Dendritic cell treated with granulocyte-macrophage colony-stimulating factor and Interleukin-4, amounts not matched to agents 40 ng/mL and 50 ng/mL, for 4 days (primary cell): ENCODE results near the gene DYNC1I1.

Experiments used
- H3K27ac Mint-ChIP-seq: one replicate; pipeline ENCODE4 v1.8.0; 2022; ENCODE audit warnings: mild to moderate bottlenecking, mixed read lengths
- H3K27me3 Mint-ChIP-seq: one replicate; pipeline ENCODE4 v1.8.0; 2022; ENCODE audit warnings: mild to moderate bottlenecking, mixed read lengths
- H3K36me3 Mint-ChIP-seq: one replicate; pipeline ENCODE4 v1.8.0; 2022; ENCODE audit warnings: low read depth, mixed read lengths
- H3K4me1 Mint-ChIP-seq: one replicate; pipeline ENCODE4 v1.8.0; 2022; ENCODE audit warnings: low read depth, mixed read lengths
- H3K4me3 Mint-ChIP-seq: one replicate; pipeline ENCODE4 v1.8.0; 2022; ENCODE audit warnings: mild to moderate bottlenecking, moderate library complexity, mixed read lengths
- H3K9me3 Mint-ChIP-seq: one replicate; pipeline ENCODE4 v1.8.0; 2022; ENCODE audit warnings: mixed read lengths
- intact Hi-C: fragments of 100-400 bp; cut with micrococcal nuclease; formaldehyde crosslinking; loops from one replicate; pipeline ENCODE4 v1.15.0; 2022

The DYNC1I1 gene

DNA sequence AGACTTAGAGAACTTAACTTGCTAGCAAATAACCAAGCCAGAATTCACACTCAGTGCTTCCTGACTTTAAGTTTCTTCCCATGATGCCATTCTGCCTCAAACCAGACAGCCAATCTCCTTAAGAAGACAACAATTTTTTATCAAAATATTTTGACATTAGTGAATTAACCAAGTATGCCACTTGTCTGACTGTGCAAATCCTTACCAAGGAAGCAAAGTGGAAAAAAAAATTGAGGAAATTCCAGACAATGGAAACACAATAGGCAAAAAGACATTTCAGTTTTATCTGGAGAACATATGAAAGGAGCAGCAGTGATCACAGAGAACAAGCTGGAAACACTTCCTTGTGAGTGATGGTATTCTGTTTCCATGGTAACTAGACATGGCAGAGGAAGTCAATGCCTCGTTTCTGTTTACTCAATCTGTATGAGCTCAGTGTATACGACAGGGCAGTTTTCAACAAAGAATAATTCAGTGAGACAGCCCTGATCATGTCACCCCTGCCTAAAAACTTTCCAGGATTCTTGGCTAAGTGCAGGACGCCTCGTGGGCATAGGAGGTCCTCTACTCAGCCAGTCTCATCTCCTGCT, 114.2 kb downstream of the DYNC1I1 start:
- peaks cover 2% of the 10 kb centered on the region for H3K27me3 Mint-ChIP-seq

DNA sequence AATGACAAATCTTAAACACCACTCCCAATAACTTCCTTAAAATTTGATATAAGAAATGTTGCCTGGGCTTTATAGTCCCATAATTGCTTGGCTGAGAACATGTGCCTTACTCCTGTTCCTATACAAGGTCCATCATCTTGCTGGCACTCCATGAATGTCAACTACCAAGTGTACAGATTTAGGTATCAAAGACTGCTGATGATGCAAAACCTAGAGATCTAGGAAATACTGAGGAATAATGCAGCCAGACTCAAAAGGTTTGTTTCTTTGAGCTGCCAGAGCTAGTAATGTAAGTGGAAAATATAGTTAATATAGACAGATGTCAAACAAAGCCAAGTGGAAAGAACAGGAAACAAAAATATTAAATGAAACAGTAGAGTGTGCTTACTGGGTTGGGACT, 121.1 kb downstream of the DYNC1I1 start:
- H3K27ac Mint-ChIP-seq, result no peak overlapping the region
- intact Hi-C loops, result no loop called here
- no peak overlapping the region for H3K4me3 Mint-ChIP-seq
- H3K27me3 Mint-ChIP-seq, result peaks cover 30% of the 10 kb centered on the region
- H3K4me1 Mint-ChIP-seq, result no peaks in the 10 kb centered on the region
- H3K36me3 Mint-ChIP-seq, result no peaks in the 10 kb centered on the region
- H3K9me3 Mint-ChIP-seq, result no peaks in the 10 kb centered on the region

More for the DNA sequence above, 114.2 kb downstream of the DYNC1I1 start:
- Mint-ChIP-seq H3K27ac (no peak overlapping the region), H3K36me3 (no peaks in the 10 kb centered on the region), H3K4me1 (peaks cover 9% of the 10 kb centered on the region), H3K9me3 (no peaks in the 10 kb centered on the region), H3K4me3 (no peak overlapping the region)
- intact Hi-C loops, result no loop called here

GRCh38 chr7:95897557-95898251, 125.3 kb downstream of the DYNC1I1 start:
- Mint-ChIP-seq H3K36me3 (no peaks in the 10 kb centered on the region), H3K27ac (no peak overlapping the region), H3K4me3 (no peak overlapping the region), H3K4me1 (peaks cover 14% of the 10 kb centered on the region), H3K9me3 (no peaks in the 10 kb centered on the region), H3K27me3 (peaks cover 41% of the 10 kb centered on the region)
- intact Hi-C loops, result no loop called here

DNA sequence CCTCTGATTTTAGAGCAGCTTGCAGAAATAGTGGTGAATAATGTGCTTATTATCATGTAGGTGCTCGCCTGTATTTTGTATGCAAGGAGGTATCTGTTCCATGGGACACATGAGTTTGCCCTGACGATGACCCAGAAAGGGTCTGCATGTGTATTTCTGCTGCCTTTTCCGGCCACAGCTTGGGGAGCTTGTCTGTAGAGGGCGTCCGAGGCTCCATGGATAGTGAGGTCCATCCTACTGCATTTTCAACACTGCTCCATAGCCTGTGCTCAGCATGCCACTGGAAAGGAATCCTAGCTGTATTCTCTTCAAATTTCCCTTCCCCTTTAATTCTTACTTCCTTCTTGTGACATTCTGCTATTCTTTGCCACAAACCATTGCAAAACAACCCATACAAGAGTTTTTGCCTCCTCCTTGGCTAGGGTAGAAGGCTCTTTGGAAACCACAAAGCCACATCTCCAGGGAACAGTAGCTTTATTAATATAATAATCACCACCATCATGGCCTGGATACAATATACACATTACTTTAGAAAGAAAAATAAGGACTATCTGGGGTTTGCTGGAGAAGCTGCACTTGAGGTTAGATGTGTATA, 127.7 kb downstream of the DYNC1I1 start:
- Mint-ChIP-seq H3K4me3 (no peak overlapping the region), H3K9me3 (no peaks in the 10 kb centered on the region), H3K27ac (no peak overlapping the region), H3K27me3 (peaks cover 40% of the 10 kb centered on the region), H3K36me3 (no peaks in the 10 kb centered on the region), H3K4me1 (peaks cover 24% of the 10 kb centered on the region)
- intact Hi-C loops, result no loop called here

DNA sequence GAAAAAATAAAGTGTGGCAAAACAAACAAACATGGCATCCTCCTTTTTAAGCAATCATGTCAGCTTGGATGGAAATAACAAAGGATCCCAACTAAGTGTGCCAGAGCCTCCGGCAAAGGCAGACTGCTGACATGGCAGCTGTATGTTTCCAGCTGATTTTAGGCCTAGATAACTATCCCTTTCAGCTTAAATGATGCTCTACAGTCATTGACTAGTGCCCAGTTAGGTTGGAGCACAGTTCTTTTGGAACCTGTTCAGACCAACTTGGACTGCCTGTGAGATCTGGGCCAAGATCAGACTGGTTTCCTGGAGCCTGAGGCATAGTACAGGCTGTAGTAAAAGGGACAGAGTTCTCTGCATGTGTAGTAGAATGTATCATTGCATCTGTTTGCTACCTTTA, 128.7 kb downstream of the DYNC1I1 start:
- H3K4me3 Mint-ChIP-seq, result no peak overlapping the region
- no peaks in the 10 kb centered on the region for H3K36me3 Mint-ChIP-seq
- peaks cover 32% of the 10 kb centered on the region for H3K27me3 Mint-ChIP-seq
- peaks cover 24% of the 10 kb centered on the region for H3K4me1 Mint-ChIP-seq
- no peaks in the 10 kb centered on the region for H3K9me3 Mint-ChIP-seq
- H3K27ac Mint-ChIP-seq, result no peak overlapping the region
- intact Hi-C loops, result no loop called here

GRCh38 chr7:95904099-95904498, 131.7 kb downstream of the DYNC1I1 start:
- H3K27ac Mint-ChIP-seq, result no peak overlapping the region
- H3K4me1 Mint-ChIP-seq, result peaks cover 24% of the 10 kb centered on the region
- H3K4me3 Mint-ChIP-seq, result no peak overlapping the region

DNA sequence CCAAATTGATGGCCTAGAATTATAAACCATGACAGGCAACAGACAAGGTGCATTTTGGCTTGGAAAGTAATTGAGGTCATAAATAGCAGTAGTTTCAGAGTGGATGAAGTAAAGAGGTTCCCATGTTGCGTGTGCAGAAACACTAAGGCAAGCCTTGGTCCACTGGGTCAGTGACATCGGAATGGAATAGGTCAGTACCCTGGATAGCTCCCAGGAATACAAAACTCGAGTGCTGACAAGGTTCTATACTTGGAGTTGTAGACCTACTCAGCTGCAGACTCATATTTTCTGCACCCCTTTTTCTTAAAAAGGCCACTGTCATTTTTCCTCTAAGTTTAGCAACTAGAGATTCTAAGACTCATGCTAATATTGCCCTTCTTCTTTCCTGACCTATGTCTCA, 132.8 kb downstream of the DYNC1I1 start:
- H3K27me3 Mint-ChIP-seq, result peaks cover 17% of the 10 kb centered on the region
- H3K4me3 Mint-ChIP-seq, result no peak overlapping the region
- peaks cover 14% of the 10 kb centered on the region for H3K4me1 Mint-ChIP-seq
- H3K36me3 Mint-ChIP-seq, result no peaks in the 10 kb centered on the region
- intact Hi-C loops, result no loop called here
- no peaks in the 10 kb centered on the region for H3K9me3 Mint-ChIP-seq
- H3K27ac Mint-ChIP-seq, result no peak overlapping the region

More at GRCh38 chr7:95904099-95904498, 131.7 kb downstream of the DYNC1I1 start:
- intact Hi-C loops, result no loop called here
- Mint-ChIP-seq H3K36me3 (no peaks in the 10 kb centered on the region), H3K27me3 (peaks cover 23% of the 10 kb centered on the region), H3K9me3 (no peaks in the 10 kb centered on the region)

DNA sequence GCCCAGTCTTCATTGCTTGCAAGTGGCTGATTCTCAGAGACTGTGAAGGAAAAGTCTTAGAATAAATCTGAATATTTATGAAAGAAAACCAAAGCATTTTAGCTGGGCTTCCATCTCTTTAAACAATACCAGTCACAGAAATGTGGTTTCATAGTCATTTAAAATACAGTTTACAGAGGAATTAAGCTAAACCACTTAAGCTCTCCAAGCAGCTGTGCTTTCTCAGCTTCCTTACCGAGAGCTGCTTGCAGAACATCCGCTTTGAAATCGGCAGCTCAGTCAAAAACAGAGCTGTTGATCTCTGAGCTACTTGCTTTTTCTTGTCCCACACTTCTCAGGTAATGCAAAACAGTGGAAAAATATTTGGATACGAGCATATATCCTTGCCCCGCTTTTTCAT, 134.5 kb downstream of the DYNC1I1 start:
- peaks cover 18% of the 10 kb centered on the region for H3K27me3 Mint-ChIP-seq

GRCh38 chr7:95907337-95907736, 135.0 kb downstream of the DYNC1I1 start:
- intact Hi-C loops, result no loop called here
- Mint-ChIP-seq H3K4me1 (peaks cover 10% of the 10 kb centered on the region), H3K36me3 (no peaks in the 10 kb centered on the region), H3K27ac (no peak overlapping the region), H3K9me3 (no peaks in the 10 kb centered on the region), H3K4me3 (no peak overlapping the region), H3K27me3 (peaks cover 19% of the 10 kb centered on the region)

More for the DNA sequence above, 134.5 kb downstream of the DYNC1I1 start:
- intact Hi-C loops, result no loop called here
- no peaks in the 10 kb centered on the region for H3K9me3 Mint-ChIP-seq
- H3K4me1 Mint-ChIP-seq, result peaks cover 10% of the 10 kb centered on the region
- H3K27ac Mint-ChIP-seq, result no peak overlapping the region
- H3K36me3 Mint-ChIP-seq, result no peaks in the 10 kb centered on the region
- H3K4me3 Mint-ChIP-seq, result no peak overlapping the region

GRCh38 chr7:95908499-95908898, 136.1 kb downstream of the DYNC1I1 start:
- Mint-ChIP-seq H3K9me3 (no peaks in the 10 kb centered on the region), H3K4me3 (no peak overlapping the region), H3K27ac (no peak overlapping the region), H3K36me3 (no peaks in the 10 kb centered on the region), H3K27me3 (peaks cover 18% of the 10 kb centered on the region), H3K4me1 (peaks cover 9% of the 10 kb centered on the region)
- intact Hi-C loops, result no loop called here

DNA sequence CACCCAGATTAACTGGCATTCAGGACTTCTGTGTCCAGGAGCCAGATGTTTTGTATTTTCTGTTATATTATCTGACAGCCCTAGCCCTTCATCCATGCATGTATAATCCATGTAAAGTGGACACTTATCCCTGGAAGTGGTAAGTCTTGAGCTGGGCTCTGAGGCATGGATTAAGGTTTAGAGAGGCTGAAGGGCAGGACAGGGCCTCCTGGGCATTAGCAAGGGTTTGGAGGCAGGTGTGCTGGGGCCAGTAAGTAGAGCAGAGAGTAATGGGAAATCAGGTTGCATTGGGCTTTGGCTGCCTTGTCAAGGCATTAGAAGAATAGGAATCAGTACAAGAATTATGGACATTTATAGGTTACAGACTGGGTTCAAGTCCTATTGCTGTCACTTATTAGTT, 138.0 kb downstream of the DYNC1I1 start:
- H3K27me3 Mint-ChIP-seq, result peaks cover 18% of the 10 kb centered on the region
- intact Hi-C loops, result loop anchor here (10.0 kb wide), 1 partner anchor 164 kb away; no protein-coding TSS in a partner anchor
- H3K36me3 Mint-ChIP-seq, result no peaks in the 10 kb centered on the region
- no peak overlapping the region for H3K4me3 Mint-ChIP-seq
- H3K27ac Mint-ChIP-seq, result no peak overlapping the region
- no peaks in the 10 kb centered on the region for H3K9me3 Mint-ChIP-seq
- H3K4me1 Mint-ChIP-seq, result no peaks in the 10 kb centered on the region

GRCh38 chr7:95915731-95916130, 143.4 kb downstream of the DYNC1I1 start:
- intact Hi-C loops, result loop anchor here (1.0 to 10.0 kb wide), 4 partner anchors 159 to 1920 kb away; no protein-coding TSS in a partner anchor
- no peaks in the 10 kb centered on the region for H3K36me3 Mint-ChIP-seq
- no peak overlapping the region for H3K27ac Mint-ChIP-seq
- H3K27me3 Mint-ChIP-seq, result peaks cover 10% of the 10 kb centered on the region
- no peak overlapping the region for H3K4me3 Mint-ChIP-seq
- peaks cover 5% of the 10 kb centered on the region for H3K4me1 Mint-ChIP-seq
- no peaks in the 10 kb centered on the region for H3K9me3 Mint-ChIP-seq

- Mint-ChIP-seq H3K27me3 (peaks cover 10% of the 10 kb centered on the region), H3K4me3 (no peak overlapping the region)
- intact Hi-C loops, result loop anchor here (1.0 to 10.0 kb wide), 4 partner anchors 158 to 1919 kb away; no protein-coding TSS in a partner anchor
These were observed 144.4 kb downstream of the DYNC1I1 start for GRCh38 chr7:95916573-95917297.

GRCh38 chr7:95917634-95918033, 145.3 kb downstream of the DYNC1I1 start:
- peaks cover 7% of the 10 kb centered on the region for H3K27me3 Mint-ChIP-seq
- H3K36me3 Mint-ChIP-seq, result no peaks in the 10 kb centered on the region
- no peak overlapping the region for H3K4me3 Mint-ChIP-seq
- no peak overlapping the region for H3K27ac Mint-ChIP-seq
- peaks cover 5% of the 10 kb centered on the region for H3K4me1 Mint-ChIP-seq
- no peaks in the 10 kb centered on the region for H3K9me3 Mint-ChIP-seq
- intact Hi-C loops, result loop anchor here (10.0 kb wide), 1 partner anchor 157 kb away; no protein-coding TSS in a partner anchor

More at GRCh38 chr7:95916573-95917297, 144.4 kb downstream of the DYNC1I1 start:
- Mint-ChIP-seq H3K27ac (no peak overlapping the region), H3K9me3 (no peaks in the 10 kb centered on the region), H3K36me3 (no peaks in the 10 kb centered on the region), H3K4me1 (peaks cover 5% of the 10 kb centered on the region)
